ENCODE data around the gene LMF1. TPM values are rescaled to one million over a fixed set of nuclear protein-coding genes. Genes with fewer than 3 reads are reported as not detected.

Gene LMF1
- total RNA-seq, 3 donors from 2014 or later (not counting 1 experiment from before 2014, with no cell fraction given), result 28.2 to 42.2 (median 41.2) TPM

- Histone ChIP-seq H3K27me3 (ENCODE audit: control insufficient read depth, insufficient read depth, low read length) (no peaks in the 10 kb centered on the region), H3K27ac (ENCODE audit: low read length) (no peak overlapping the region), H3K36me3 (ENCODE audit: control insufficient read depth, insufficient read depth, low read length) (peaks cover 2% of the 10 kb centered on the region), H3K4me1 (ENCODE audit: control insufficient read depth, insufficient read depth, low read length) (no peaks in the 10 kb centered on the region), H3K4me3 (ENCODE audit: low read length) (no peak overlapping the region), H3K9me3 (ENCODE audit: control insufficient read depth, insufficient read depth, low read length) (no peaks in the 10 kb centered on the region)
- WGBS (ENCODE audit: insufficient coverage), result 98% methylated on average over 24 of the region's 24 CpGs
- Mint-ChIP-seq H3K4me1 (no peaks in the 10 kb centered on the region), H3K27ac (no peak overlapping the region), H3K4me3 (no peak overlapping the region), H3K27me3 (ENCODE audit: low read depth in 2 of 2) (no peaks in the 10 kb centered on the region), H3K9me3 (no peaks in the 10 kb centered on the region), H3K36me3 (no peaks in the 10 kb centered on the region)
- ATAC-seq, result peak in 1 of 3 donors; percentile 15
- intact Hi-C loops (cut with micrococcal nuclease), result no loop called here
- DNase-seq, result no peak
- TF ChIP-seq, protein P1, sequence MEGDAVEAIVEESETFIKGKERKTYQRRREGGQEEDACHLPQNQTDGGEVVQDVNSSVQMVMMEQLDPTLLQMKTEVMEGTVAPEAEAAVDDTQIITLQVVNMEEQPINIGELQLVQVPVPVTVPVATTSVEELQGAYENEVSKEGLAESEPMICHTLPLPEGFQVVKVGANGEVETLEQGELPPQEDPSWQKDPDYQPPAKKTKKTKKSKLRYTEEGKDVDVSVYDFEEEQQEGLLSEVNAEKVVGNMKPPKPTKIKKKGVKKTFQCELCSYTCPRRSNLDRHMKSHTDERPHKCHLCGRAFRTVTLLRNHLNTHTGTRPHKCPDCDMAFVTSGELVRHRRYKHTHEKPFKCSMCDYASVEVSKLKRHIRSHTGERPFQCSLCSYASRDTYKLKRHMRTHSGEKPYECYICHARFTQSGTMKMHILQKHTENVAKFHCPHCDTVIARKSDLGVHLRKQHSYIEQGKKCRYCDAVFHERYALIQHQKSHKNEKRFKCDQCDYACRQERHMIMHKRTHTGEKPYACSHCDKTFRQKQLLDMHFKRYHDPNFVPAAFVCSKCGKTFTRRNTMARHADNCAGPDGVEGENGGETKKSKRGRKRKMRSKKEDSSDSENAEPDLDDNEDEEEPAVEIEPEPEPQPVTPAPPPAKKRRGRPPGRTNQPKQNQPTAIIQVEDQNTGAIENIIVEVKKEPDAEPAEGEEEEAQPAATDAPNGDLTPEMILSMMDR (IDR thresholded peaks at IDR 0.05), result no peak
Observed at GRCh38 chr16:911604-912321, 59.0 kb downstream of the LMF1 start.

DNA sequence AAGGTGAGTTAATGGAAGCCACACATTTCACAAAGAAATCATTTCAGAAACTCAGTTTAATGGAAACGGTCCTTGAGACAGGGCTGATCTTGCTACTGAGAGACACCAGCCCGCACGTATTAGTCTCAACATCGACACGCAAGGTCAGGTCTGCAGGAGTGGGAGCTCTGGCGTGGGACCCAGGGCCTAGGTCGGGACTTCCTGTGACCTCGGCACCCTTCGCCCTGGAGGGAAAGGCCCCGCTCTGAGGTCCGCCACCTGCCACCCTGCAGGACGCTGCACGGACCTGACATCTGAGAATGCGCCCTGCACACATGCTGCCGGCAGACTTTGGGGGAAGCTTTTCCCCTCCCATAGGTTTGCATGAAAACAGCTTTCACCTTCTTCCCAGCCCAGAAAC lies 59.7 kb downstream of the LMF1 start:
- no peak for DNase-seq
- no peak for ATAC-seq

DNA sequence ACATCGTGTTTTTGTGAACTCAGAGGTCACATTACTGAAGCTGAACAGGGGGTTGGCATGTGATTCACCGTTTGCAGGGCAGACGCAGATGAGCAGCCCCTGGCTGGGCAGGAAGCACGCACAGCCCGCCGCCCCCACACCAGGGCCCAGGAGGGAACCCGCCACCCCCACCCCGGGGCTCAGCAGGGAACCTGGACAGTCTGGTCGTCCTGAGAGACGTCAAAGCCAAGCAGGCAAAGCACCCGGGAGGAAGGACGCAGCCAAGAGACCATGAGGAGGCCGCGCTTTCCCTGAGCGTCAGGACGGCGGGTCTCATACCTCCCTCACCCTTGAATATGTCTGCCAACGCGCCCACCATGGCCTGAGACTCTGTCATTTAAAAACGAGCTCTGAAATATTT lies 60.6 kb downstream of the LMF1 start:
- 90% methylated on average over 20 of the region's 20 CpGs for WGBS (ENCODE audit: insufficient coverage)
- no peaks in the 10 kb centered on the region for H3K4me1 ChIP-seq (ENCODE audit: control insufficient read depth, insufficient read depth, low read length)
- peaks cover 2% of the 10 kb centered on the region for H3K36me3 ChIP-seq (ENCODE audit: control insufficient read depth, insufficient read depth, low read length)
- H3K4me3 Mint-ChIP-seq, result no peak overlapping the region
- no peak overlapping the region for H3K27ac ChIP-seq (ENCODE audit: low read length)
- no peaks in the 10 kb centered on the region for H3K9me3 ChIP-seq (ENCODE audit: control insufficient read depth, insufficient read depth, low read length)
- H3K9me3 Mint-ChIP-seq, result no peaks in the 10 kb centered on the region
- no peaks in the 10 kb centered on the region for H3K27me3 Mint-ChIP-seq (ENCODE audit: low read depth in 2 of 2)
- no peak overlapping the region for H3K27ac Mint-ChIP-seq
- H3K4me3 ChIP-seq (ENCODE audit: low read length), result no peak overlapping the region
- ATAC-seq (no peak), DNase-seq (no peak)
- H3K4me1 Mint-ChIP-seq, result peaks cover 0 to 4% of the 10 kb centered on the region in 2 donors
- H3K27me3 ChIP-seq (ENCODE audit: control insufficient read depth, insufficient read depth, low read length), result no peaks in the 10 kb centered on the region
- intact Hi-C loops (cut with micrococcal nuclease), result no loop called here
- TF ChIP-seq, protein P1 (IDR thresholded peaks at IDR 0.05), result no peak
- no peaks in the 10 kb centered on the region for H3K36me3 Mint-ChIP-seq

More for the DNA sequence above, 59.7 kb downstream of the LMF1 start:
- no peaks in the 10 kb centered on the region for H3K27me3 Mint-ChIP-seq (ENCODE audit: low read depth in 2 of 2)
- no peak overlapping the region for H3K4me3 ChIP-seq (ENCODE audit: low read length)
- no peaks in the 10 kb centered on the region for H3K27me3 ChIP-seq (ENCODE audit: control insufficient read depth, insufficient read depth, low read length)
- peaks cover 2% of the 10 kb centered on the region for H3K36me3 ChIP-seq (ENCODE audit: control insufficient read depth, insufficient read depth, low read length)
- H3K36me3 Mint-ChIP-seq, result no peaks in the 10 kb centered on the region
- intact Hi-C loops (cut with micrococcal nuclease), result no loop called here
- H3K9me3 Mint-ChIP-seq, result no peaks in the 10 kb centered on the region
- no peaks in the 10 kb centered on the region for H3K4me1 ChIP-seq (ENCODE audit: control insufficient read depth, insufficient read depth, low read length)
- TF ChIP-seq, protein P1 (IDR thresholded peaks at IDR 0.05), result no peak
- no peak overlapping the region for H3K4me3 Mint-ChIP-seq
- peaks cover 0 to 4% of the 10 kb centered on the region in 2 donors for H3K4me1 Mint-ChIP-seq
- no peak overlapping the region for H3K27ac ChIP-seq (ENCODE audit: low read length)
- 93% methylated on average over 15 of the region's 15 CpGs for WGBS (ENCODE audit: insufficient coverage)
- no peaks in the 10 kb centered on the region for H3K9me3 ChIP-seq (ENCODE audit: control insufficient read depth, insufficient read depth, low read length)
- H3K27ac Mint-ChIP-seq, result no peak overlapping the region

All from natural killer cell (primary cell).